Measurements from ENCODE around the gene L3MBTL1. TPM values are rescaled to one million over a fixed set of nuclear protein-coding genes. Genes with fewer than 3 reads are reported as not detected.

L3MBTL1 gene
- total and polyA plus RNA-seq, 2 donors from 2014 or later = 4.8 to 16.2 TPM

DNA sequence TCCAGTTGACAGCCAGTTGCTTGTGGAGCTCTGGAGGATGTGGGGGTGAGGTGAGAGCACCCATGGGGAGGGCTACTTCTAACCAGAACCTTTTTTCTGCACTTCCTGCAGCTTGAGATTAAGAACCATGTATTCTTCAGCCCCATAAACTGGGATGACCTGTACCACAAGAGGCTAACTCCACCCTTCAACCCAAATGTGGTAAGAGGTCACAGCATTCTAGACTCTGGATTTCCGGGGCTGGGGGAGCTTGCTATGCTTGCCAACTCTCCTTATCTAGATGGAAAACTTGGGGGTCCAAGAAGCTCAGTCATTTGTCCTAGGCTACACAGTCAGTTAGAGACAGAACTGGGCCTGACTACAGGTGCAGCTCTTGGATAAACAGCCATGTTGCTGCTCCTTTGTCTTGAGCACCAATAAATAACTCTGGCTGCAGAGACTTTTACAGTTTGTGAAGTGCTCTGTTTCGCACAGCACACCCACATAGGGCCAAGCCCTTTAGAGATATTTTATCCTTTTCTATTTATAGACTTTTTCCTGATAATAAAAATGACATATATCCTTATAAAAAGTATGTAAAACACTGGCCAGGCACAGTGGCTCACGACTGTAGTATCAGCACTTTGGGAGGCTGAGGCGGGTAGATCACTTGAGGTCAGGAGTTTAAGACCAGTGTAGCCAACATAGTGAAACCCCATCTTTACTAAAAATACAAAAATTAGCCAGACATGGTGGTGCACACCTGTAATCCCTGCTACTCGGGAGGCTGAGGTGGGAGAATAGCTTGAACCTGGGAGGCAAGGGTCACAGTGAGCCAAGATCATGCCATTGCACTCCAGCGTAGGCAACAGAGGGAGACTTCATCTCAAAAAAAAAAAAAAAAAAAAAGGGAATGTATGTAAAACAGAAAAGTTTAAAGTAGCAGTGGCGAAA lies 72.6 kb downstream of the L3MBTL1 start:
- no peak overlapping the region for H3K27ac ChIP-seq (ENCODE audit: low read depth in 2 of 2, low read length in 2 of 2)
- peaks cover 0 to 33% (median 14%) of the 10 kb centered on the region in 3 donors for H3K36me3 ChIP-seq (ENCODE audit: control insufficient read depth in 2 of 3, insufficient read depth in 3 of 3, low read length in 3 of 3)
- TF ChIP-seq, protein P1, sequence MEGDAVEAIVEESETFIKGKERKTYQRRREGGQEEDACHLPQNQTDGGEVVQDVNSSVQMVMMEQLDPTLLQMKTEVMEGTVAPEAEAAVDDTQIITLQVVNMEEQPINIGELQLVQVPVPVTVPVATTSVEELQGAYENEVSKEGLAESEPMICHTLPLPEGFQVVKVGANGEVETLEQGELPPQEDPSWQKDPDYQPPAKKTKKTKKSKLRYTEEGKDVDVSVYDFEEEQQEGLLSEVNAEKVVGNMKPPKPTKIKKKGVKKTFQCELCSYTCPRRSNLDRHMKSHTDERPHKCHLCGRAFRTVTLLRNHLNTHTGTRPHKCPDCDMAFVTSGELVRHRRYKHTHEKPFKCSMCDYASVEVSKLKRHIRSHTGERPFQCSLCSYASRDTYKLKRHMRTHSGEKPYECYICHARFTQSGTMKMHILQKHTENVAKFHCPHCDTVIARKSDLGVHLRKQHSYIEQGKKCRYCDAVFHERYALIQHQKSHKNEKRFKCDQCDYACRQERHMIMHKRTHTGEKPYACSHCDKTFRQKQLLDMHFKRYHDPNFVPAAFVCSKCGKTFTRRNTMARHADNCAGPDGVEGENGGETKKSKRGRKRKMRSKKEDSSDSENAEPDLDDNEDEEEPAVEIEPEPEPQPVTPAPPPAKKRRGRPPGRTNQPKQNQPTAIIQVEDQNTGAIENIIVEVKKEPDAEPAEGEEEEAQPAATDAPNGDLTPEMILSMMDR (IDR thresholded peaks at IDR 0.05; ENCODE audit: borderline replicate concordance, extremely low read depth, insufficient read depth) = no peak
- peak in 1 of 5 donors; percentile 34 for DNase-seq
- H3K4me1 ChIP-seq (ENCODE audit: control insufficient read depth in 2 of 3, insufficient read depth in 2 of 3, low read depth in 1 of 3, low read length in 3 of 3) = peaks cover 0 to 8% (median 7%) of the 10 kb centered on the region in 3 donors
- no peak for FAIRE-seq
- intact Hi-C loops (cut with DNase I) = no loop called here
- no peaks in the 10 kb centered on the region for H3K27me3 ChIP-seq (ENCODE audit: control insufficient read depth, insufficient read depth, low read length)
- no peaks in the 10 kb centered on the region for H3K9me3 ChIP-seq (ENCODE audit: control insufficient read depth in 2 of 3, insufficient read depth in 1 of 3, low read length in 3 of 3)
- H3K4me3 ChIP-seq (ENCODE audit: low read length in 3 of 3) = no peak overlapping the region
- H3K9ac ChIP-seq (ENCODE audit: low read length in 3 of 3) = no peak overlapping the region

GRCh38 chr20:43583133-43583864 lies 75.8 kb downstream of the L3MBTL1 start:
- TF ChIP-seq, protein P1 (IDR thresholded peaks at IDR 0.05; ENCODE audit: borderline replicate concordance, extremely low read depth, insufficient read depth) = no peak
- DNase-seq (no peak), FAIRE-seq (no peak)
- H3K4me3 ChIP-seq (ENCODE audit: low read length in 3 of 3) = no peak overlapping the region
- H3K27me3 ChIP-seq (ENCODE audit: control insufficient read depth, insufficient read depth, low read length) = no peaks in the 10 kb centered on the region
- peaks cover 0 to 32% (median 9%) of the 10 kb centered on the region in 3 donors for H3K36me3 ChIP-seq (ENCODE audit: control insufficient read depth in 2 of 3, insufficient read depth in 3 of 3, low read length in 3 of 3)
- peaks cover 0 to 11% (median 7%) of the 10 kb centered on the region in 3 donors for H3K4me1 ChIP-seq (ENCODE audit: control insufficient read depth in 2 of 3, insufficient read depth in 2 of 3, low read depth in 1 of 3, low read length in 3 of 3)
- no peaks in the 10 kb centered on the region for H3K9me3 ChIP-seq (ENCODE audit: control insufficient read depth in 2 of 3, insufficient read depth in 1 of 3, low read length in 3 of 3)
- no peak overlapping the region for H3K9ac ChIP-seq (ENCODE audit: low read length in 3 of 3)
- no peak overlapping the region for H3K27ac ChIP-seq (ENCODE audit: low read depth in 2 of 2, low read length in 2 of 2)
- intact Hi-C loops (cut with DNase I) = no loop called here

DNA sequence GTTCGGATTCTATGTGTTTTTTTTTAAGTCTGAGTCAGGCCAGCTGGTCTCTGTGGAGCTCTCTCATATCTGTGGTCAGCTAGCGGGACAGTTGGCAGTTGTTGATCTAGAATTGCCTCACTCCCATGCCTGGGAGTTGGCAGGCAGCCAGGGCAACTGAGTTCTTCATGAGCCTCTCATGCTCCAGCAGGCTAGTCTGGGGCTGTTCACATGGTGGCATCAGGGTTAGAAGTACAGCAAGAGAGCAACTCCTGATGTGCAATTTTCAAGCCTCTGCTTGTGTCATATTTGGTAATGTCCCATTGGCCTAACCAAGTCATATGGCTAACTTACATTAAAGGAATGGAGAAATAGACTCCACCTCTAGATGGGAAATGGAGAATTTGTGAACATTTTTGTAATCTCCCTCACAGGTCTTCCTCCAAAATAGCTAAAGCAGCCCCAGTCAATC lies 76.5 kb downstream of the L3MBTL1 start:
- TF ChIP-seq, protein P1 (IDR thresholded peaks at IDR 0.05; ENCODE audit: borderline replicate concordance, extremely low read depth, insufficient read depth) = no peak

More for the DNA sequence above, 76.5 kb downstream of the L3MBTL1 start:
- FAIRE-seq (no peak), DNase-seq (peak in 4 of 5 donors; percentile 14 to 96 (median 58))
- intact Hi-C loops (cut with DNase I) = no loop called here
- H3K27ac ChIP-seq (ENCODE audit: low read depth in 2 of 2, low read length in 2 of 2) = no peak overlapping the region
- peaks cover 0 to 29% (median 9%) of the 10 kb centered on the region in 3 donors for H3K36me3 ChIP-seq (ENCODE audit: control insufficient read depth in 2 of 3, insufficient read depth in 3 of 3, low read length in 3 of 3)
- no peak overlapping the region for H3K9ac ChIP-seq (ENCODE audit: low read length in 3 of 3)
- no peaks in the 10 kb centered on the region for H3K9me3 ChIP-seq (ENCODE audit: control insufficient read depth in 2 of 3, insufficient read depth in 1 of 3, low read length in 3 of 3)
- H3K4me1 ChIP-seq (ENCODE audit: control insufficient read depth in 2 of 3, insufficient read depth in 2 of 3, low read depth in 1 of 3, low read length in 3 of 3) = peaks cover 0 to 11% (median 7%) of the 10 kb centered on the region in 3 donors
- no peak overlapping the region for H3K4me3 ChIP-seq (ENCODE audit: low read length in 3 of 3)
- no peaks in the 10 kb centered on the region for H3K27me3 ChIP-seq (ENCODE audit: control insufficient read depth, insufficient read depth, low read length)

Measured in kidney (tissue), 14 donors.